ENCODE measurements around the gene LTBP1.

Gene LTBP1

GRCh38 chr2:33083699-33084387 is 137.1 kb downstream of the LTBP1 start:
- no peak for DNase-seq

DNA sequence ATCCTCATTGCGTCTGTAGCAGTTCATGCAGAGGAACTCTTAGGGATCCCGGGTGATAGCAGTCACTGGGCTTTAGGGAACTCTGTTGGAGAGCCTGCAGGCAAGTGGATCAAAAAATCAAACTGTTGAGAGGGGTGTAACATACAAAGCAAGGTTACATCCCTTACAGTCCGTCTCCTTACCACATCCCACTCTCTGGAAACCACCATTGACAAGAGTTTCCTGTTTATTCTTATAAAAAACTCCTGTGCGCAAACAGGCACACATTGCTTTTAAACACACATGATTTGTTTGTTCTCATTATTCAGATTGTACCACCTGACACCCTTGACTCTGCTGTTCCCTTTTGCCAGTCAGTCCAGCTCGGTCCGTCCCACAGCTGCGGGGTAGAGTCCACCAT is 137.7 kb downstream of the LTBP1 start:
- no peak for DNase-seq

DNA sequence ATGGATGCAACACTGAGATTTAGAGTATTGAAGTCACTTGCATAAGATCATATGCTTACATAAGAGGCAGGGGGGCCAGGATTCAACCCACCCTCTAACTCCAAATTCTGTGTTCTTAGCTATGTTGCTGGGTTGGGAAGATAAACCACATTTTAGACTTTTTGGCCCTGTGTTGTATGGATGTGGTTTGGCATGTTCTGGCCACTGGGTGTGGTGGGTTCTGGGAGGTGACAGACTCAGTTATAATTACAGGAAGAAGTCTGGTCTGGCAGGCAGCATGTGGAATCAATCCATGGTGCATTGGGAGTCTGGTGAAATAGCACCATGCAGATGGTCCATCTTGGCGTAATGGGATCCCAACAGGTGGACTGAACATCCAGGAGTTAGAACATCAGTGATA is 138.9 kb downstream of the LTBP1 start:
- no peak for DNase-seq

DNA sequence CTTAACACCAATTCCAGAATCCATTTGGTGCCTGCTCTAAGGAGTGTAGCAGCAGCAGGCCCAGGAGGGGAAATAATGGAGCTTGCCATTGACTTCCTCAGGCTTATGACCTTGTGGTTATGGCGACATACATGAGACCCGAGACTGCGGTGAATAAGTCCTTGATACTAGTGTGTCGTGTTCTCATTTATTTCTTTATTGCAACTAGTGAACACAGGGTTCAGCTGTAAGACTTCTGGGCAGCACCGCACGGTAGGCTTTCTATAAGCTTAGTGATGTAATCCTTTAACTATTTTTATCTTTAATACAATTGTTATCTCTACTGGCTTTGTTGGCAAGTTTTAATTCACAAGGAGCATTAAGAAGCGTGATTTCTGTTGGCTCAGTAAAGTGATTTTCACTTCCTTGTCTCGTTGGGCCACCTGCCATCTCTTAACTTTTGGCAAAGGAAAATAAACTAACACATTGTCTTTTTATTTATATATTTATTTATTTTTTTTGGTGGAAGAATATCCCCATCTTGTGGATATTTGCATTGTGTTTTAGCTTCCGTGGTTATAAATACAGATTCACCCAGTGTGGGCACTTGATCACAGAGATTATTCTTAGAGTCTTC is 139.8 kb downstream of the LTBP1 start:
- no peak for DNase-seq

- DNase-seq, result no peak
Observed at GRCh38 chr2:33090553-33091134, 143.9 kb downstream of the LTBP1 start.

DNA sequence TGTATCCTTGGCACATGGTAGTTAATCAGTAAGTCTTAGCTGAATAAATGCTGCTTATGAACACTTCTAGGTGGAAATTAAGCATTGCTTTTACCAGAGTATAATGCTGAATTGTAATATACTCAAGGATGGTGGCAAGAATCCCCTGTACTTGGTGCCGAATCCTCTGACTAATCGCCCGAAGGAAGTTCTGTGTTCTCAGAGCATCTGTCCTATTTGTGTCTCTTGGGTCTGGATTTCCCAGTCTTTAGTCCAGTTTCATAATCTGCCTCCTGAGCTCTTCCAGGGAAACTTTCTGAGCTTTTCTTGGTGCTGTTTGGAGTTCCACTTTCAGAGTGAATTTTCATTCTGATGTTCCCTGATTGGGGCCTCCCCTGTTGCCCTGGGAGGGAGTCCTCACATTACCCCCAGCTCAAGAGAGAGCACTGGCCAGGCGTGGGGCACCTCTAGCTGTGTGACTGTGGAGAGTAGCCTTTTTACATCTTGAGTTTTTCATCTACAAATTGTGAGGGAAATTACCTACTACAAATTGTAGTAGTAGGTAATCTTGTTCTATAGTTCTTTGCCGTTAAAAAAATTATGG is 144.9 kb downstream of the LTBP1 start:
- no peak for DNase-seq

- DNase-seq, result no peak
Observed at GRCh38 chr2:33093283-33093993, 146.7 kb downstream of the LTBP1 start.

- no peak for DNase-seq
Observed at GRCh38 chr2:33094303-33094702, 147.6 kb downstream of the LTBP1 start.

- DNase-seq, result no peak
Observed at GRCh38 chr2:33099989-33100388, 153.2 kb downstream of the LTBP1 start.

- no peak for DNase-seq
Observed at GRCh38 chr2:33100921-33101320, 154.2 kb downstream of the LTBP1 start.

DNA sequence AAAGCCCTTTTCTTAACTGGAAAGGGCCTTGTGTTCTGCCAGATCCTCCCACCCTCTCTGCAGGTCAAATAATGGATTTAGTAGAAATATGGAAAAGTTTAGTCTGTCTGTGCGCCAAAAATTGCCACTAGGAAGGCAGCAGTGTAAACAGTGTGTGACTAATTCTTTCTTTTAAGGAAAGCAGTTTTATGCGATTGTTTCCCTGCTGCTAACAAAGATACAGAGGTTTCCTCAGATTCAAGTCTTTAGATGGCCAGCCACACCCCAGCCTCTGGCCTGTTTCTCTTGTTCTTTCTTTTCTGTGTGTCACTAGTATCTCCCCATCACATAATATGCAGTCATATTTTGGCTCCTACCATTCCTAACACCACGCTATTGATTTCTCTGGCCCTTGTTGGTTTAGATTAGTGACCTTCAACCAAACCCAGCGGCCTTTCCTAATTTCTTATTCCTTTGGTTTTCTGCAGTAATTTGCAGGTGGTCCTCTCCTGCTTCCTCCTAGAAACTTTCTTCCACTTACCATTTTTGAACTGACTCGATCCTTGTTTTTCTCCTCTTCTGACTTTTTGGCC is 157.4 kb downstream of the LTBP1 start:
- no peak for DNase-seq

DNA sequence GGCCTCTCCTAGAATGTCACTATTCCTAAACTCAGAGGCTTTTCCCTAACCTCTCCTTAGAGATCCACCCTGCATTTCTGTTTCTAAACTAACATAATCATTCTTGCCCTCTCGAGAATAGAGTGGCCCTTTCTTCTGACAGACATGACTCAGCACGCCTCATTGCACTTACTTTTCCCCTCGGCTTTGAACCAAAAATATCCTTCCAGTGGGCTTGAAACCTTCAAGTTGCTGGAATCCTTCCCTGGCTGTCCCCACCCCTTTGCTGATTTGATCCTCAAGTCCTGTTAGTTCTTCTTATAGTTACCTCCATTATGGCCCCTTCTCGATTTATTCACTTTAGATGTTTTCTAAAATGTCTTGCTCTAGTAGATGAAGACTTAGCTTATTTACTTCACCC is 158.0 kb downstream of the LTBP1 start:
- DNase-seq, result no peak

DNA sequence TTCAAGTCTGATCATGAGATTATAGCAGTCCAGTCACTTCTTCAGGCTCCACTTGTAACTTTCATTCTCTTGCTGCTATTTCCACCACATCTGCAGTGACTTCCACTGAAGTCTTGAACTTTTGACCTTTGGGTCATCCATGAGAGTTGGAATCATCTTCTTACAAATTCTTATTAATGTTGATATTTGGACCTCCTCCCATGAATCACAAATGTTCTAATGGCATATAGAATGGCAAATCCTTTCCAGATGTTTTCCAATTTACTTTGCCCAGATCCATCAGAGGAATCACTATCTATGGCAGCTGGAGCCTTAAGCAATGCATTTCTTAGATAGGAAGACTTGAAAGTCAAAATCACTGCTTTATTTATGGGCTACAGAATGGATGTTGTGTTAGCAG is 159.4 kb downstream of the LTBP1 start:
- no peak for DNase-seq

- DNase-seq, result no peak
Observed at GRCh38 chr2:33107690-33108482, 161.1 kb downstream of the LTBP1 start.

GRCh38 chr2:33108483-33109443 is 162.0 kb downstream of the LTBP1 start:
- no peak for DNase-seq

- DNase-seq, result no peak
Observed at GRCh38 chr2:33110461-33110860, 163.7 kb downstream of the LTBP1 start.

DNA sequence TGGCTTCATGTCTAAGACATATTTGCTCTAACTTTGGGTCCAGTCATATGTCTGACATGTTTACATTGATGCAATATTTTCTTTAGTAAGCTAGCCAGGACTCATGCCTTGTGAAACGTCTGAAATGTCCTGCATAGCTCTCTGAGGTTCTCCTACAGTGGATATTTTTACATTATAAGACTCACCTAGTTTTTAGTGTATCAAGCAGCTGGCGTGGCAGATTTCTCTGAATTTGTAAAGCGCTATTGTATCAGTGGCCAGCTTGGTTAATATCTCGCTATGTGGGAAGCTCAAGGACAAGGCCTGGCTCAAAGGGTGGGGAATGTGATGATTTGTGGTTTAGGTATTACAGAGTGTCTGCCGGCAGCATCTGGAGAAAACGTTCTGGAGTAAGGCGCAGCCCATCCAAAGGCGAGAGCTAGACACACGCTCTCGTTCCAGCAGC is 164.3 kb downstream of the LTBP1 start:
- no peak for DNase-seq

- DNase-seq, result no peak
Observed at GRCh38 chr2:33115196-33115595, 168.4 kb downstream of the LTBP1 start.

GRCh38 chr2:33115728-33116127 is 169.0 kb downstream of the LTBP1 start:
- no peak for DNase-seq

GRCh38 chr2:33116799-33117198 is 170.0 kb downstream of the LTBP1 start:
- DNase-seq, result no peak

- DNase-seq, result no peak
Observed at GRCh38 chr2:33118651-33119050, 171.9 kb downstream of the LTBP1 start.
